Cardiac muscle cell (in vitro differentiated cells and primary cell): Measurements from ENCODE around the gene NFE2L2. TPM values are rescaled to one million over a fixed set of nuclear protein-coding genes. Genes with fewer than 3 reads are reported as not detected.

Source experiments
- DNase-seq, 2 donors: peaks; one replicate each; pipeline versions ENCODE4 v3.0.0 to v3.0.0-alpha.2; 2010 to 2017; ENCODE audit warnings: low read depth in 1 of 2, low spot score in 1 of 2
- H3K27ac ChIP-seq: fragments of 200-600 bp; sonication (generic); 2 replicates; pipeline ENCODE4 v1.5.1; 2016
- H3K27me3 ChIP-seq: fragments of 200-600 bp; sonication (generic); 2 replicates; pipeline ENCODE4 v1.6.0; 2016; ENCODE audit warnings: control low read depth
- H3K36me3 ChIP-seq: fragments of 200-600 bp; sonication (generic); 2 replicates; pipeline ENCODE4 v1.5.1; 2016; ENCODE audit warnings: control low read depth
- H3K4me1 ChIP-seq: fragments of 200-600 bp; sonication (generic); 2 replicates; pipeline ENCODE4 v1.8.1; 2017; ENCODE audit warnings: low read depth, mild to moderate bottlenecking, mixed run types
- H3K4me3 ChIP-seq: fragments of 200-600 bp; sonication (generic); 2 replicates; pipeline ENCODE4 v1.5.1; 2016; ENCODE audit warnings: mild to moderate bottlenecking
- H3K9me3 ChIP-seq: fragments of 200-600 bp; sonication (generic); 2 replicates; pipeline ENCODE4 v1.5.1; 2017; ENCODE audit warnings: low read depth, mild to moderate bottlenecking, control low read depth
- polyA plus RNA-seq: library from polyadenylated mRNA; unstranded; fragments of >200 nt; fragmentation: Nextera tagmentation; extraction: Ambion mirVana; gene quantifications from 2 replicates; pipeline ENCODE4 v1.2.1, GENCODE V29; 2016
- total RNA-seq: library from RNA; depleted of rRNA; stranded (reverse); fragments of >200 nt; gene quantifications from 2 replicates; pipeline ENCODE4 v1.2.3, GENCODE V29; 2016
- TF ChIP-seq, protein P1 (sequence below): IDR thresholded peaks from 2 replicates; pipeline ENCODE4 v1.5.1; 2012; ENCODE audit warnings: low read depth, mild to moderate bottlenecking, low read length

Gene NFE2L2
- total and polyA plus RNA-seq, 2 experiments from 2014 or later: 70.0 to 90.5 TPM

- Histone ChIP-seq H3K4me1 (peaks cover 35% of the 10 kb centered on the region), H3K27ac (peak overlapping the region; percentile 63), H3K9me3 (no peaks in the 10 kb centered on the region), H3K36me3 (no peaks in the 10 kb centered on the region), H3K27me3 (no peaks in the 10 kb centered on the region), H3K4me3 (no peak overlapping the region)
- peak in 1 of 2 donors; percentile 41 for DNase-seq
- TF ChIP-seq, protein P1, sequence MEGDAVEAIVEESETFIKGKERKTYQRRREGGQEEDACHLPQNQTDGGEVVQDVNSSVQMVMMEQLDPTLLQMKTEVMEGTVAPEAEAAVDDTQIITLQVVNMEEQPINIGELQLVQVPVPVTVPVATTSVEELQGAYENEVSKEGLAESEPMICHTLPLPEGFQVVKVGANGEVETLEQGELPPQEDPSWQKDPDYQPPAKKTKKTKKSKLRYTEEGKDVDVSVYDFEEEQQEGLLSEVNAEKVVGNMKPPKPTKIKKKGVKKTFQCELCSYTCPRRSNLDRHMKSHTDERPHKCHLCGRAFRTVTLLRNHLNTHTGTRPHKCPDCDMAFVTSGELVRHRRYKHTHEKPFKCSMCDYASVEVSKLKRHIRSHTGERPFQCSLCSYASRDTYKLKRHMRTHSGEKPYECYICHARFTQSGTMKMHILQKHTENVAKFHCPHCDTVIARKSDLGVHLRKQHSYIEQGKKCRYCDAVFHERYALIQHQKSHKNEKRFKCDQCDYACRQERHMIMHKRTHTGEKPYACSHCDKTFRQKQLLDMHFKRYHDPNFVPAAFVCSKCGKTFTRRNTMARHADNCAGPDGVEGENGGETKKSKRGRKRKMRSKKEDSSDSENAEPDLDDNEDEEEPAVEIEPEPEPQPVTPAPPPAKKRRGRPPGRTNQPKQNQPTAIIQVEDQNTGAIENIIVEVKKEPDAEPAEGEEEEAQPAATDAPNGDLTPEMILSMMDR: no peak
These were observed 42.0 kb upstream of the NFE2L2 start for GRCh38 chr2:177306550-177306949.

DNA sequence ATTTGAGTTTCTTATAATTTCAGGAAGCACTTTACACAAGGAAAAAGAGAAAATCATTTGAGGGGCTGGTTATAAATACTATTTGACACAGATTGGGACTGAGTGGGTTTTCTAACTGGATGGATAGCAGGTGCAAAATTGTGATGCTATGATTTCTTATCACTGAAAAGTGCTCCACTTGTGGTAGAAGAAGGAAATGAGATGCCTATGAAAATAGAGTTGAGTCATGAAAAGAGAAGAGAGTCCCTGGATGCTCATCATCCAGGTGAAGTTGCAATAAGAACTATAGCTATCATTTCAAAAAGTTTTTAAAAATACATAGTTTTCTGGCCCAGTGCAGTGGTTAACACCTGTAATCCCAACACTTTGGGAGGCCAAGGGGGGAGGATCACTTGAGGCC is 39.4 kb upstream of the NFE2L2 start:
- no peaks in the 10 kb centered on the region for H3K9me3 ChIP-seq
- TF ChIP-seq, protein P1: no peak
- H3K4me1 ChIP-seq: peaks cover 34% of the 10 kb centered on the region
- DNase-seq: no peak
- H3K36me3 ChIP-seq: no peaks in the 10 kb centered on the region
- H3K27me3 ChIP-seq: no peaks in the 10 kb centered on the region
- no peak overlapping the region for H3K4me3 ChIP-seq
- no peak overlapping the region for H3K27ac ChIP-seq

GRCh38 chr2:177302552-177302951 is 38.0 kb upstream of the NFE2L2 start:
- no peak overlapping the region for H3K4me3 ChIP-seq
- DNase-seq: no peak
- TF ChIP-seq, protein P1: no peak
- H3K27me3 ChIP-seq: no peaks in the 10 kb centered on the region
- H3K4me1 ChIP-seq: peaks cover 20% of the 10 kb centered on the region
- H3K9me3 ChIP-seq: no peaks in the 10 kb centered on the region
- H3K36me3 ChIP-seq: no peaks in the 10 kb centered on the region
- peak overlapping the region; percentile 41 for H3K27ac ChIP-seq

DNA sequence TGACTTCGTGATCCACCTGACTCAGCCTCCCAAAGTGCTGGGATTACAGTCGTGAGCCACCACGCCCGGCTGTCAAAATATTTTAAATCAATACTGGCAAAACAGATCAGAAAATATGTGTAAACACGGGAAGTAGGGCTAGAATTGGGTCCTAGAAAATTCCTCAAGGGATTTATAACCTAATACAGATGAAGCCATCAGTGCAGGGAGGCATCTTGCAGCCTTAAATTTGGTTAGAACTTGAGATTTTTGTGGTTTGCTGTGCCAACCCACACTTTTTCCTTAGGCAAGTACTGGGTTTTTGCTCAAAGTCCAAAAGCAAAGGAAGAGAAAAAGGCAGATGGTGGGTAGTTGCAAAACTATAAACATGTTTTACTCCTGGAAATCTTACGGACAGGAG is 33.7 kb upstream of the NFE2L2 start:
- Histone ChIP-seq H3K4me1 (peaks cover 10% of the 10 kb centered on the region), H3K27ac (no peak overlapping the region), H3K4me3 (no peak overlapping the region), H3K27me3 (no peaks in the 10 kb centered on the region), H3K36me3 (no peaks in the 10 kb centered on the region), H3K9me3 (no peaks in the 10 kb centered on the region)
- TF ChIP-seq, protein P1: no peak
- no peak for DNase-seq

DNA sequence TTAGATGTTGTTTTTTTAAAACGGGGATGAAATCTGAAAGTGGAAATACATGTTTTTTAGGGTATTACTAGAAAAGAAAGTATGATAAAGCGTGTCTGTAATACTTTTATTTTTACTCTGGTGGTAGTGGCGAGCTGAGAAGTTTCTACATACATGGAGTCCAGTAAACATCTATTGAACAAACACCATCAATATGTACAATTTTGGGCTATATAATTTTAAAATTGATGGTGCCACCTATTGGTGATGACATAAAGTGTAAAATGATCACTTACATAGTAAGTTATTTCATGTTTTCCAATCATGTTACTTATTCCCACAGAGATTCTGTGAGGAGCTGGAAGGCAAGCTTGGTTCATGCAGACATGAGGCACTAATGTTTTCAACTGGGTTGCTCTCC is 31.5 kb upstream of the NFE2L2 start:
- H3K27ac ChIP-seq: peak overlapping the region; percentile 65
- H3K4me3 ChIP-seq: no peak overlapping the region
- H3K36me3 ChIP-seq: no peaks in the 10 kb centered on the region
- TF ChIP-seq, protein P1: peak; percentile 33
- no peaks in the 10 kb centered on the region for H3K9me3 ChIP-seq
- H3K4me1 ChIP-seq: peaks cover 10% of the 10 kb centered on the region
- no peaks in the 10 kb centered on the region for H3K27me3 ChIP-seq
- peak in 1 of 2 donors; percentile 46 for DNase-seq

- H3K36me3 ChIP-seq: no peaks in the 10 kb centered on the region
- peak; percentile 33 to 85 for DNase-seq
- H3K9me3 ChIP-seq: no peaks in the 10 kb centered on the region
- TF ChIP-seq, protein P1: no peak
- peaks cover 10% of the 10 kb centered on the region for H3K4me1 ChIP-seq
- no peak overlapping the region for H3K4me3 ChIP-seq
- H3K27ac ChIP-seq: peak overlapping the region; percentile 65
- no peaks in the 10 kb centered on the region for H3K27me3 ChIP-seq
These were observed 31.0 kb upstream of the NFE2L2 start for GRCh38 chr2:177295484-177295883.
